K562 treated with DMSO at 1 percent for 48 hours (cell line): Measurements from ENCODE around the gene SPIN1. TPM values are rescaled to one million over a fixed set of nuclear protein-coding genes. Genes with fewer than 3 reads are reported as not detected.

ENCODE experiments used
- total RNA-seq: library from RNA; unstranded; fragments of 300-600 nt; gene quantifications from 2 replicates; pipeline ENCODE4 v1.2.3, GENCODE V29; 2022; ENCODE audit warnings: low replicate concordance; ENCODE audit errors: extremely low read depth

The SPIN1 gene
- not detected in 2 replicates for total RNA-seq

GRCh38 chr9:88388203-88388885, at the start of gene SPIN1:
Gene SPIN1, plus strand, starts transcription at chr9:88388444. Its CDS starts 38,096 bp downstream, at chr9:88426540.

Other genes starting within 250 kb of the SPIN1 start
- gene SPATA31C2, start 250.0 kb upstream of the SPIN1 start, total RNA-seq = not detected in 2 replicates
- gene NXNL2, start 146.7 kb downstream of the SPIN1 start, total RNA-seq = not detected in 2 replicates